GM19351 (cell line): Measurements from ENCODE around the gene TMPRSS4.
"Not testable (repeated sequence)": the region's sequence is repeated elsewhere in the genome, so short reads cannot be mapped to it uniquely, and the experiment has no call there.

Experiments
- ATAC-seq: cut with Tn5 transposase; IDR thresholded peaks from one replicate; pipeline ENCODE4 v1.9.1; 2021; ENCODE audit warnings: mild to moderate bottlenecking, moderate library complexity; ENCODE audit not compliant: unreplicated experiment

The TMPRSS4 gene

DNA sequence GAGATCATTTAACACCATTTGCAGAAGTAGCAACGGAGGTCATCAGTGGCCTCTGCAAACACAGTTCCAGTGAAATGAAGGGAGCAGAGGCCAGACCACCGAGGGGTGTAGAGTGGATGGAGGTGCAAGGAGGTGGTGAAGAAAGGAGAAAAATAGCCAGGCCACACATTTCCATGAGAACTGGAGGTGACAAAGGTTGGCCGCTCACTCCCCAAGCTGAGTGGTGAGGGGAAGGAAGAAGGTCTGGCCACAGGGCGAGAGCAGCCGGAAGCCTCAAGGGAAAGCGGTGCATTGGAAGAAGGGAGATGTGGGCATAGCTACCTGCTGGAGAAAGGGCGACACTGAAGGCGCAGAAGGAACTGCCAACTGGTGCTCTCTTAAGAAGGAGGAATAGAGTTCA is 20.1 kb upstream of the TMPRSS4 start:
- ATAC-seq, result no peak

DNA sequence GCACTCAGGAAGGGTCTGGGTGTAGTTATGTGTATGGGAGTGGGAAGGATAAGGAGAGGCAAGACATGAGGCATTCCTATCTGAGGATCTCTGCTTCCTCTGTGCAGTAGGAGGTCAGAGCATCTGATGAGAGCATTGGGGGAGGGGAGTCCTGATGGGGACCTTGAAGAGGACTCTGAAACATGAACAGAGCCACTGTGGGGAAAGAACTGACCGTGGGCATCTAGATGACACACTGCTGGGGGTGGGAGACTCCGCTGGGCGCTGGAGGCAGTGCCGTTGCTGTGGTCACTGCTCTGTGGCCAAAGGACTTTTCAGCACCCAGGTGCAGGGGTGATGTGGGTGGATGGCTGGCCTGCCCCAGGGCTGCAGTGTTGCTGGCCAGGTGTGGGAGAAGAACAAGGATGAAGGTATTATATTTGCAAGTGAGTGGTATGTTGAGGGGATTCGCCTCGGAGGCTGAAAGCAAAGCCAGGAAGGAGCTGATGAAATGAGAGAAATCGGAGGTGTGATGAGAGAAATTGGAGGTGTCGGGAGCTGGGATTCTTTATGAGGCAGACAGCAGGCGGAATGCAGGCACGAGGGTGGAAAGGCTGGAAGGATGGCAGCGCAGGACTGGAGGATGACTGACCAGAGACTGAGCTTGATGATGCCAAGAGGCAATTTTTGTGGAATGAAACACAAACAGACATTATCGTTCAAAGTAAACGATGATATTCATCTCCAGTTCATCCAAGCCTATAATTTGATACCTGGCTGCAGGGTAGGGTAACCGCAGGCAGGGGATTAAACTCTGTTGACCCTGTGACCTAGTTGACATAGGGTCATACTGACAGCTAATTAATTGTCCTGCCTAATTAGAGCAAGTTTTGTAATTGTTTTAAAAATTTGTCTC is 19.4 kb upstream of the TMPRSS4 start:
- no peak for ATAC-seq

DNA sequence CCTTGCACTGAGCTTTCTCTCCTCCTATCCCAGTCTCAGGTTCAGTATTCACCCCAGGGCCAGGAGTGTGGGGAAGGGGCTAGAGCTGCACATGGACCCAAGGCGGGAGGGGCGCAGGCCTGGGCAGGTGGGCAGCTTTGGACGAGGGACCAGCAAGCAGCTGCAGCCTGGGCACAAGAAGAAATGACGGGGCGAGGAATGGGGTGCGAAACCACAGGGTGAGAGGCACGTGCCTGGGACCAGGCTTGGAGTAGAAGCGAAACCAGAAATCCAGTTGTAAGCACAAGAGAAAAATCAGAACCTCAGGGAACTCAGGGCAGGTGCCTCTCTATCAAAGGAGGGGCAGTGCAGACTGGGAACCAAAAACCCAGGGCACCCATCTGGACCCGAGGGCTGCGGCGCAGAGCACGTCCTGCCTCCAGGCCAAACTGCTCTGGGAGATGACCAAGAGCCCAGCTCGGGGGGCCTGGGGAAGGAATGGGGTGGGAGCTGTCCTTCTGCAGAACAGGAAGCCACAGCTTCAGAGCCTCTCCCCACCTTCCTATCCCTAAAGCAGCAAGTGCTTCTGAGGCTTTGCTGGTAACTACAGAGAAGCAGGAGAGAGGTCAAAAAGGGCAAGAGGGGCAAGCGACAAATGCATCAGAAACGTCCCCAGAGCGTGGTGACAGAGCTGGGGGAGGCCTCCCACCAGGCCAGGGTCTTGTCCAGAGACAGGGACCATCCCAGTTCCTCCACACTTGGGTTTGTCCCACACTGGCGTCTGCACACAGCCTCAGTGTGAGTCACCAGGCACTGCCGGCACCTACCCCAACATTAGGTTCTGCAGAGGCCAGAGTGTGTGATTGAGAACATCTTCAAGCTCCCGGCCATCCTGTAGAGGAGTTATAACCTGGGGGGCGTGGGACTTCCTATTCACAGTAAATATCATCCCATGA is 18.3 kb upstream of the TMPRSS4 start:
- ATAC-seq, result no peak

DNA sequence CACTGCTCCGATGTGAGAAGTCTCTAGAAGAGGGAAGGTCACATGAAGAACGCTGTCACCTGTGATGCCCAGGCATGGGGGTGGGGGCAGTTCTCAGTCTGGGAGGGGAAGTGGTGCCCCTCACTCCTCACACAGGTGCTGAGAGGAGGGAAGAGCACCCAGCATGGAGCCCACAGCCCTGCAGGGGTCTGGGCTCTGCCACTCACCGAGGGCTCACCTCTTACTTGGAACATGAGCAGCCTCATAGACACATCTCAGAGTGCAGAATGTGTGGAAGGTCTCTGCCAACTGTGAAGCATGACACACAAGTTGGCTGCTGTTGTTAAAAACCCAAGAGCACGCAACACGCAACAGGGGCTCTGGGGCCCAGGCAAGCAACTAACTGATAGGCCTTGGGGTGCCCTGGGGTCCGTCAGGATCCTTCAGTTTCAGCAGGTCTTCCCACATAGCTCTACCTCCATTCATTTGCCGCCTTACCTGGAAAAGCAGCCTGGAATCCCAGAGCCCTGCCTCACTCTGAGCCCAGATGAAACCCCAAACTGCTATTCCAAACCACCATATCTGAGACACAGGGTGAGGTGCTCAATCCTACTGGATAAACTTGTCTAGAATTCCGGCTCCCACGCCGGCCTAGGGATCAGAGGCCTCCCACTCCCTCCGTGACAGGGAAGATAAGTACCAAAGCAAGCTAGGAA is 17.5 kb upstream of the TMPRSS4 start:
- ATAC-seq, result no peak

DNA sequence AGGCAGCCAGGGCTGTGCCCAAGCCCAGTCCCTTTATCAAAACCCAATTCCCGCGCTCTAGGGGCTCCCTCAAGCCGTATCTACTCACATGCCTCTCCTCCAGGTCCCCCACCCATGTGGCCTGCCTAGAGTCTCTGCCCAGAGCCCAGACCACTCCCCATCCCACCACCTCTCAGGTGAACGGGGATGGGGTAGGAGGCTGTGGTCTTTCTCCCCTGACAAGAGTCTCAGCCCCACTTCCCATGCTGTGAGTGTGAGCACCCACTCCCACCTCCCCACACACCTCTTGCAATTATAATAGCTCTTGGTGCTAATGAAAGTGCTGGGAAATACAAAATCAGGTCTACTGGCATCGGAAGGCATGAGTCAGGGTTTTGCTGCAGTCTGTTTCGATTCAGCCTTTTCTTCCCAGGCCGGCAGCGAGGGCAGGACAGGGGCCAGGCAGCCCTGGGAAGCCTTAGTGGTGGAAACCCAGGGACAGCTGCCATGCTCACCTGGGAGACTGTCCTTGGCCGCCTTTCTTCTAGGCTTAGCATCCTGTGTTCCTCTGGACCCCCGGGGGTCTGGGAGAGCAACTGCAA is 16.7 kb upstream of the TMPRSS4 start:
- no peak for ATAC-seq

- ATAC-seq, result no peak
Measured at GRCh38 chr11:118060869-118061268, 16.0 kb upstream of the TMPRSS4 start.

- ATAC-seq, result no peak
Measured at GRCh38 chr11:118061586-118062125, 15.2 kb upstream of the TMPRSS4 start.

DNA sequence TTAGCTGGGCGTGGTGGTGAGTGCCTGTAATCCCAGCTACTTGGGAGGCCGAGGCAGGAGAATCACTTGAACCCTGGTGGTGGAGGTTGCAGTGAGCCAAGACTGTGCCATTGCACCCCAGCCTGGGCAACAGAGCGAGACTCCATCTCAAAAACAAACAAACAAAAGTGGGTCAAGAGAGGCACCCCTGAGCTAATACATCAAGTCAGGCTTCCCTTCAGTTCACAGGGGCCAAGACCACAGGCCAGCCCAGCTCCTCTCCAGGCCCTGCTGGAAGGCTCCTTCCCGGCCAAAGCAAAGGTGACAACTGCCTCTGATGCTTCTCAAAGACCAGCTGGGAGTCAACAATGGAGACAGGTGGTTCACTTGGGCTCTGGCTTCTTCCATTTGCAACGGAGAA is 14.7 kb upstream of the TMPRSS4 start:
- ATAC-seq, result not testable (repeated sequence)

- not testable (repeated sequence) for ATAC-seq
Measured at GRCh38 chr11:118062631-118063030, 14.2 kb upstream of the TMPRSS4 start.

DNA sequence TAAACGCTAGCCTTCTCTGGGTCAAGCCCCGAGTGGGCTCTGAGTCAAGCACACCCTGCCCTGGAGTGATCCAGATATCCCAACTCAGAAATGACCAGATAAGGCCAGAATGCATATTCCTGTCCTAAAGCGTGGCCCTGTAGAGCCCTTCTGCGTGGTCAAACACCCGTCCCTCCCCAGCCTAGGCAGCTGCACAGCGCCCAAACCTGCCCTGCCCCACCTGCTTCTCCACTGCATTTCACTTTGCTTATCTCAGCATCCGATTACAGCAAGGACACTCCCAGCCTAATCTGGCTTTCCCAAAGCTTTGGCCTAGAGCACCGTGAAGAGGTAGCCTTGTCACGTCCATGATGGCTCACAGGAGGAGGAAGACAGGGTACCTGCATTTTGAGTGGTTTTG is 11.9 kb upstream of the TMPRSS4 start:
- ATAC-seq, result no peak

DNA sequence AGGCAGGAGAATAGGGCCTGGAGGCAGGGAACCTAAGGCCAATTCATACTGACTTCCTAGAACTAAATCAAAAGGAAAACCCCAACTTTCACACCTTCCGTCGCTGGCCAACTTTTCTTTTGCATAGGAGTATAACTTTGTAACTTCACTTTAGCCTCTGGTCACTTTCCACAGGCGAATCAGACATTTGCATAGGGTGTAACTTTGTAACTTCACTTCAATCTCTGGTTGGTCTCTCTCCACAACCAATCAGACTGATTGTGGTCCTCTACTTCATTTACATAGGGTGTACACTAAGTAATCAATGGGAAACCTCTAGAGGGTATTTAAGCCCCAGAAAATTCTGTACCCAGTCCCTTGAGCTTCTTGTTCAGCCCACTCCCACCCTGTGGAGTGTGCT is 11.5 kb upstream of the TMPRSS4 start:
- ATAC-seq, result no peak

DNA sequence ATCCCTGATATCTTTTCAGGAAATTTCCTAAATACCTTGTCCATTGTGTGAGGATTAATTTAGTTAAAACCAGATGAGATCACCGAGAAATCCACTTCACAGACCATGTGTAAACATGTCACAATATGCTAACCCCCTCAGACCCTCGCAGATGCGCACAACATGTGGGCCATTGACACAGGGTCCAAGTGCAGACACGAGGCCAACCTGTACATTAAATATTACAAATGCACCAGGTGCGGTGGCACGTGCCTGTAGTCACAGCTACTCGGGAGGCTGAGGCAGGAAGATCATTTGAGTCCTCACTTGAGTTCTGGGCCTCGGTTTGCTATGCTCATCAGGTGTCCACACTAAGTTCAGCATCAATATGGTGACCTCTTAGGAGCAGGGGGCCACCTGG is 9.9 kb upstream of the TMPRSS4 start:
- ATAC-seq, result no peak

DNA sequence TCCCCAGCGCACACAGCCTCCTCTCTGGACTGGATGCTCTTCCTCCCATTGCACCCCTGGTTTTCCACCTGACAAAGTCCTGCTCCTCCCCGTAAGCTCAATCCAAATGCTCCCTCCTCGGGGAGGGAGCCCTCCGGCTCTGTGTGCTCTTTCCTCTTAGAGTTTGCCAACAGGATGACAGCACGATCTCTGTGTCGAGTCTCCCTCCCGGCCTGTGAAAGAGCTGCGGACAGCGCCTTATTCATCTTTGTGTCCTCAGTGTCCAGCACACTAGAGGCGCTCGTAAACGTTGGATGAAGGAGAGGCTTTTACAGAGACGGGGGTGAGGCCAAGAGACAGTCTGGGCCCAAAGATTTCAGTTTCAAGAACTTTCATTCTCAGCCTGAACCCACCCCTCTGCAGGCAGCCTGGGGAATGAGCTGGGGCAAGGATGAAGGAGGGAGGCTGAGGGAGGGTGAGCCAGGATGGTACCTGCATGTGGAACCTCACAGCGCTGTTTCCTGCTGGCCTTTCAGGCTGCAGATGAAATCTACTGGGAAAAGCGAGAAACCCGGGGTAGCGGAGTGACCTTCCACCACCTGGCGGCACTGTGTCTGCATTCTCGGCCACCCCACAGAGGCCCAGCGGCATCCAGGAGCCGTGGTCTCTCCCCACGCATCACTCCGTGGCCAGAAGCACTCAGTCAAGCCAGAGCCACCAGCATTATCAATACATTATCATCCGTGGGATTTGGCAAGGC is 8.5 kb upstream of the TMPRSS4 start:
- ATAC-seq, result no peak

GRCh38 chr11:118068945-118069612 is 7.8 kb upstream of the TMPRSS4 start:
- ATAC-seq, result no peak

GRCh38 chr11:118071416-118072030 is 5.4 kb upstream of the TMPRSS4 start:
- no peak for ATAC-seq

- no peak for ATAC-seq
Measured at GRCh38 chr11:118073554-118073953, 3.3 kb upstream of the TMPRSS4 start.

DNA sequence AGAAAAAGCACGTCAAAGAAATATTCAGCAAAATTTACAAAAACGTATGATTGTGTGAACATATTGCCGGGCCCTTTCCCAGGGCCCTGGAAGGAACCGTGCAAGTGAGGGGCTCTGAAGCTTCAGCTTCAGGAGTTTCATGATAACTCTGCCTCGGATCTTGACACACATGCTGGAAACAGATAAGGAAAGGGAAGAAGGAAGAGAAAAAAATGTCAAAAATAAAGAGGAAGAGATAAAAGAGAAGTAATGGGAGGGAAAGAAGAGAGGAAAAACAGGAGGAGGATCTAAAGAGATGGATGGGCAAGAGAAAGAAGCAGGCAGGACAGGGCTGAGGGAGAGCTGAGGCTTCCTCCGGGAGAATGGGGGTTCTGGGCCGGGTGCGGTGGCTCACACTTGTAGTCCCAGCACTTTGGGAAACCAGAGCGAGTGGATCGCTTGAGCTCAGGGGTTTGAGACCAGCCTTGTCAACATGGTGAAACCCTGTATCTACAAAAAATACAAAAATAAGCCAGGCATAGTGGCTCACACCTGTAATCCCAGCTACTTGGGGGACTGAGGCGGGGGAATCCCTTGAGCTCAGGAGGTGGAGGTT is 2.7 kb upstream of the TMPRSS4 start:
- ATAC-seq, result no peak

DNA sequence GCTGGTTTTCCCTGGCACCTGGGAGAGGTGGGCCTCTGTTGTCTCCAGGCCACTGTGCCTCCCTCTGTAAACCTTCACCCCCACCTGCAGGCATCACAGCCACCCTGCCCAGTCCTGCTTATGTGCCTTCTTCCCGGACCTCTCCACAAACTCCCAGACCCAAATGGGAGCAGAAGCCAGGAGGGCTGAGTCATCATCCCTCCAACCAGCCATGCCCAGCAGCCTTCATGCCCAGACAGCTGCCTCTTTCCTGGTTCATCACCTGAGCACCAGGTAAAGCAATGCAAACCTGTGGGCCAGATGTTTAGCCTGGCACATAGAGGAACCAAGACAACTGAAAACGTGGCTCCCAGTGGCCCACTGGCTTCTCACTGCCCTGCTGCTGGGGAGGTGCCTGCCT is 2.1 kb upstream of the TMPRSS4 start:
- no peak for ATAC-seq
